OCI-LY7 (cell line): ENCODE measurements around the gene COL23A1.

Source experiments
- EZH2phosphoT487 ChIP-seq: fragments of 200-600 bp; sonication (generic); IDR thresholded peaks from 2 replicates; pipeline ENCODE4 v1.6.1; 2018; ENCODE audit warnings: low read depth, borderline replicate concordance, mild to moderate bottlenecking, mixed run types, antibody characterized with exemption, low read length, moderate library complexity, mixed read lengths
- TF ChIP-seq, protein P1 (sequence below): fragments of 200-600 bp; sonication (generic); conservative IDR thresholded peaks from 2 replicates; pipeline ENCODE4 v1.5.1; 2014; ENCODE audit warnings: mild to moderate bottlenecking, antibody characterized with exemption, low read length, moderate library complexity, mixed read lengths

DNA sequence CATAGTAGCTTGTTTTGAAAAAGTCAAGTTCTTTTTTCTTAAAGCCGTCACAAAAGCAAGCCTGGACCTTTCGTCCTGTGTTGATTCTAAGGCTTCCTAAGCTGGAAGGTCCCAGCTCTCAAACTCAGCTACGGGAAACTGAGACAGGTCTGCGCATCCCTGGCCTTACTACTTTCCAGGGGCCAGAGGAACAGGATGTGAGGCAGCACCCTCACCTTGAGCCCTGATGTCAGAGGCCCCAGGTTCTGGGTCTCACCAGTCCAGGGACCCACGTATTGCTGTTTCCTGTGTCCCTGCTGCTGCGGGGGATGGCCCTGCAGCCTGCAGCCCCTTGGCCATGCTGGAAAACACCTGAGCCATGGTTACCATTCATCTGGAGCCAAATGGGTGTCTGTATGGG is 123.9 kb downstream of the COL23A1 start:
- TF ChIP-seq EZH2phosphoT487, result no peak
- TF ChIP-seq, protein P1, sequence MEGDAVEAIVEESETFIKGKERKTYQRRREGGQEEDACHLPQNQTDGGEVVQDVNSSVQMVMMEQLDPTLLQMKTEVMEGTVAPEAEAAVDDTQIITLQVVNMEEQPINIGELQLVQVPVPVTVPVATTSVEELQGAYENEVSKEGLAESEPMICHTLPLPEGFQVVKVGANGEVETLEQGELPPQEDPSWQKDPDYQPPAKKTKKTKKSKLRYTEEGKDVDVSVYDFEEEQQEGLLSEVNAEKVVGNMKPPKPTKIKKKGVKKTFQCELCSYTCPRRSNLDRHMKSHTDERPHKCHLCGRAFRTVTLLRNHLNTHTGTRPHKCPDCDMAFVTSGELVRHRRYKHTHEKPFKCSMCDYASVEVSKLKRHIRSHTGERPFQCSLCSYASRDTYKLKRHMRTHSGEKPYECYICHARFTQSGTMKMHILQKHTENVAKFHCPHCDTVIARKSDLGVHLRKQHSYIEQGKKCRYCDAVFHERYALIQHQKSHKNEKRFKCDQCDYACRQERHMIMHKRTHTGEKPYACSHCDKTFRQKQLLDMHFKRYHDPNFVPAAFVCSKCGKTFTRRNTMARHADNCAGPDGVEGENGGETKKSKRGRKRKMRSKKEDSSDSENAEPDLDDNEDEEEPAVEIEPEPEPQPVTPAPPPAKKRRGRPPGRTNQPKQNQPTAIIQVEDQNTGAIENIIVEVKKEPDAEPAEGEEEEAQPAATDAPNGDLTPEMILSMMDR, result no peak
